B cell (primary cell): ENCODE data around the gene MTMR6. TPM values are rescaled to one million over a fixed set of nuclear protein-coding genes. Genes with fewer than 3 reads are reported as not detected.

Experiments
- ATAC-seq: fragments of 200-7000 bp; cut with Tn5 transposase; one replicate; pipeline ENCODE4 v1.10.0; 2021; ENCODE audit warnings: low read depth, mild to moderate bottlenecking, moderate number of reproducible peaks, moderate library complexity
- CTCF ChIA-PET: fragments of 350-600 bp; sonication (Branson Sonifier 250); formaldehyde crosslinking; loops from one replicate; lab custom pipeline; 2021; ENCODE audit warnings: antibody characterized with exemption, inconsistent platforms; lab: Charles Lee
- POLR2A ChIA-PET: fragments of 350-600 bp; sonication (Branson Sonifier 250); formaldehyde crosslinking; loops from one replicate; lab custom pipeline; 2021; ENCODE audit warnings: antibody characterized with exemption; lab: Charles Lee
- DNase-seq: peaks from one replicate; pipeline ENCODE4 v3.0.0; 2013
- H2AFZ ChIP-seq: 2 replicates; pipeline ENCODE4 v1.6.1; 2012; ENCODE audit warnings: mild to moderate bottlenecking, low read depth, low read length; ENCODE audit not compliant: insufficient read depth, poor library complexity, severe bottlenecking
- H3K27ac ChIP-seq, 2 donors: 1 replicate in 1 of 2; 2 replicates in 1 of 2; pipeline ENCODE4 v1.5.1; 2012 to 2013; ENCODE audit warnings: low read length in 2 of 2, mild to moderate bottlenecking in 2 of 2, moderate library complexity in 1 of 2
- H3K27me3 ChIP-seq, 4 experiments: fragments of 200-600 bp in 1 of 4; sonication (generic) in 1 of 4; replicated peaks in 1 of 4; 1 replicate in 2 of 4; 2 replicates in 2 of 4; pipeline versions ENCODE4 v1.6.1 to v1.7.0; 2013 to 2016; ENCODE audit warnings: low read length in 3 of 4, mild to moderate bottlenecking in 2 of 4, mixed read lengths in 1 of 4, moderate library complexity in 1 of 4; ENCODE audit not compliant: insufficient read depth in 4 of 4, control insufficient read depth in 3 of 4; ENCODE audit errors: control extremely low read depth in 1 of 4
- H3K36me3 ChIP-seq, 2 experiments: replicated peaks in 1 of 2; 1 replicate in 1 of 2; 2 replicates in 1 of 2; pipeline versions ENCODE4 v1.6.1 to v1.7.1; 2013; ENCODE audit warnings: low read length in 1 of 2; ENCODE audit not compliant: insufficient read depth in 2 of 2, control insufficient read depth in 1 of 2; ENCODE audit errors: control extremely low read depth in 1 of 2, extremely low read depth in 1 of 2
- H3K4me1 ChIP-seq, 2 donors: fragments of 200-600 bp in 1 of 2; sonication (generic) in 1 of 2; 1 replicate in 1 of 2; 2 replicates in 1 of 2; pipeline versions ENCODE4 v1.5.1 to v1.6.1; 2013 to 2017; ENCODE audit warnings: low read length in 2 of 2; ENCODE audit not compliant: control insufficient read depth in 2 of 2, insufficient read depth in 2 of 2
- H3K4me2 ChIP-seq: replicated peaks from 2 replicates; pipeline ENCODE3; 2012; ENCODE audit warnings: mild to moderate bottlenecking, low read depth, low read length; ENCODE audit not compliant: poor library complexity, severe bottlenecking
- H3K4me3 ChIP-seq, 5 experiments: fragments of 200-600 bp in 1 of 5; sonication (generic) in 1 of 5; 1 replicate in 3 of 5; 2 replicates in 2 of 5; pipeline versions ENCODE4 v1.5.1 to v1.7.0; 2011 to 2016; ENCODE audit warnings: low read length in 4 of 5, mild to moderate bottlenecking in 4 of 5, low read depth in 2 of 5, control low read depth in 1 of 5, moderate library complexity in 1 of 5; ENCODE audit not compliant: insufficient read depth in 1 of 5; ENCODE audit errors: control extremely low read depth in 1 of 5, extremely low read depth in 1 of 5
- H3K79me2 ChIP-seq: fragments of 200-600 bp; sonication (generic); one replicate; pipeline ENCODE4 v1.6.0; 2016; ENCODE audit warnings: low read length; ENCODE audit not compliant: control insufficient read depth, insufficient read depth
- H3K9ac ChIP-seq: fragments of 200-600 bp; sonication (generic); 2 replicates; pipeline ENCODE4 v1.6.1; 2017; ENCODE audit warnings: mild to moderate bottlenecking, low read length, moderate library complexity
- H3K9me3 ChIP-seq, 3 donors: one replicate each; pipeline versions ENCODE4 v1.6.1 to v1.7.1; 2013; ENCODE audit warnings: low read length in 2 of 3; ENCODE audit not compliant: control insufficient read depth in 2 of 3, insufficient read depth in 1 of 3; ENCODE audit errors: control extremely low read depth in 1 of 3
- H4K20me1 ChIP-seq: 2 replicates; pipeline ENCODE4 v1.6.0; 2012; ENCODE audit warnings: mild to moderate bottlenecking, low read length; ENCODE audit not compliant: insufficient read depth, control insufficient read depth, poor library complexity, severe bottlenecking
- H3K27ac Mint-ChIP-seq: one replicate; pipeline ENCODE4 v1.8.0; 2021; ENCODE audit warnings: mixed read lengths
- H3K27me3 Mint-ChIP-seq: one replicate; pipeline ENCODE4 v1.8.0; 2021; ENCODE audit warnings: mixed read lengths
- H3K4me1 Mint-ChIP-seq: one replicate; pipeline ENCODE4 v1.8.0; 2021; ENCODE audit warnings: mixed read lengths
- H3K4me3 Mint-ChIP-seq: one replicate; pipeline ENCODE4 v1.8.0; 2021; ENCODE audit warnings: mixed read lengths
- H3K9me3 Mint-ChIP-seq: one replicate; pipeline ENCODE4 v1.8.0; 2022; ENCODE audit warnings: mixed read lengths; ENCODE audit not compliant: insufficient read depth
- EZH2 ChIP-seq: IDR thresholded peaks from 2 replicates; pipeline ENCODE4 v1.6.1; 2012; ENCODE audit warnings: borderline replicate concordance, low read depth, mild to moderate bottlenecking, moderate library complexity, low read length; ENCODE audit not compliant: insufficient read depth, poor library complexity, severe bottlenecking
- WGBS: methylation state at CpG from one replicate; pipeline ENCODE4 v1.1.5; 2013; ENCODE audit warnings: missing lambda C conversion rate; ENCODE audit not compliant: insufficient coverage; 5-methylcytosine and 5-hydroxymethylcytosine counted together
- intact Hi-C: fragments of 100-400 bp; cut with micrococcal nuclease; formaldehyde crosslinking; loops from one replicate; pipeline ENCODE4 v1.10.0; 2022
- polyA plus RNA-seq: library from polyadenylated mRNA; depleted of rRNA; stranded (reverse); fragments of >200 nt; gene quantifications from 2 replicates; pipeline ENCODE4 v1.2.3, GENCODE V29; 2012
- total RNA-seq, 2 donors: library from RNA; stranded (reverse); fragments of 120-200 nt in 1 of 2; gene quantifications; 1 replicate in 1 of 2; 2 replicates in 1 of 2; pipeline versions ENCODE4 v1.2.3 to v1.2.4, GENCODE V29; 2013 to 2022
- TF ChIP-seq, protein P1 (sequence below): fragments of 200-600 bp; IDR thresholded peaks from one replicate; pipeline ENCODE4 v1.8.0; 2022; ENCODE audit warnings: antibody characterized with exemption, mild to moderate bottlenecking

The MTMR6 gene
- total and polyA plus RNA-seq, 2 donors (not counting 1 experiment from before 2014, with no cell fraction given): 3.7 to 21.4 TPM

DNA sequence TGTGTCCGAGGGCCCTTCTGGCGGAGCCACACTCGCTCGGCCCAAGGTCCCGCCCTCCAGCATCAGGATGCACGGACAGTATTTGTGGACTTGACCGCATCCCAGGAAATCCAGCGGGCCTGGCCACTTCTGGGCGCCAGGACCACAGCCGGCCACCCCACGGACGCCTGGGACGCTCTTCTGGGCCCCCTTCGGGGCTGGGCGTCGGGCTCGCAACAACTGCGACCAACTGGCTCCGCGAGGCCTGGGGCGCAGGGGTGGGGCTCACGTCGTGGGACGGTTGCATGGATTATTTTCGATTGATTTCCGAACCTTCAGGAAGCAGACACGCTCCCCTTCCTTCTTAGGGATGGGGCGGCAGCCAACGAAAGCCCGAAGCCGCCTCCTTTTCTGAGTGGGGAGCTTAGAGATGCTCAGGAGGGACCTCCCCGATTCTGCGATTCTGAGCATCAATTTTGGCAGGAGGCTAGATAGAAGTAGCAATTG lies 13.6 kb upstream of the MTMR6 start:
- Mint-ChIP-seq H3K9me3 (no peaks in the 10 kb centered on the region), H3K27me3 (peaks cover 22% of the 10 kb centered on the region), H3K4me1 (peaks cover 33% of the 10 kb centered on the region), H3K4me3 (peak overlapping the region; percentile 87), H3K27ac (peak overlapping the region; percentile 95)
- ChIA-PET POLR2A (no interaction called here), CTCF (interaction anchor here (0.9 to 1.7 kb wide), 2 partner anchors 13 to 14 kb away, joined by 3 to 5 read pairs; no protein-coding TSS in a partner anchor)
- Histone ChIP-seq H3K79me2 (peaks cover 53% of the 10 kb centered on the region), H2AFZ (peak overlapping the region; percentile 87), H3K36me3 (peaks cover 0 to 9% of the 10 kb centered on the region in 2 experiments), H3K4me1 (peaks cover 13 to 17% of the 10 kb centered on the region in 2 donors), H3K9me3 (peaks cover 0 to 6% (median 0%) of the 10 kb centered on the region in 3 donors), H3K4me2 (peak overlapping the region; percentile 71), H3K9ac (peak overlapping the region; percentile 86), H3K4me3 (peak overlapping the region; percentile 69 to 94 (median 86)), H3K27me3 (peaks cover 0 to 25% (median 20%) of the 10 kb centered on the region in 4 experiments), H3K27ac (peak overlapping the region; percentile 90 to 97), H4K20me1 (peaks cover 10% of the 10 kb centered on the region)
- WGBS: 34% methylated on average over 29 of the region's 33 CpGs
- DNase-seq: no peak
- ATAC-seq: peak; percentile 19
- no peak for TF ChIP-seq EZH2
- TF ChIP-seq, protein P1, sequence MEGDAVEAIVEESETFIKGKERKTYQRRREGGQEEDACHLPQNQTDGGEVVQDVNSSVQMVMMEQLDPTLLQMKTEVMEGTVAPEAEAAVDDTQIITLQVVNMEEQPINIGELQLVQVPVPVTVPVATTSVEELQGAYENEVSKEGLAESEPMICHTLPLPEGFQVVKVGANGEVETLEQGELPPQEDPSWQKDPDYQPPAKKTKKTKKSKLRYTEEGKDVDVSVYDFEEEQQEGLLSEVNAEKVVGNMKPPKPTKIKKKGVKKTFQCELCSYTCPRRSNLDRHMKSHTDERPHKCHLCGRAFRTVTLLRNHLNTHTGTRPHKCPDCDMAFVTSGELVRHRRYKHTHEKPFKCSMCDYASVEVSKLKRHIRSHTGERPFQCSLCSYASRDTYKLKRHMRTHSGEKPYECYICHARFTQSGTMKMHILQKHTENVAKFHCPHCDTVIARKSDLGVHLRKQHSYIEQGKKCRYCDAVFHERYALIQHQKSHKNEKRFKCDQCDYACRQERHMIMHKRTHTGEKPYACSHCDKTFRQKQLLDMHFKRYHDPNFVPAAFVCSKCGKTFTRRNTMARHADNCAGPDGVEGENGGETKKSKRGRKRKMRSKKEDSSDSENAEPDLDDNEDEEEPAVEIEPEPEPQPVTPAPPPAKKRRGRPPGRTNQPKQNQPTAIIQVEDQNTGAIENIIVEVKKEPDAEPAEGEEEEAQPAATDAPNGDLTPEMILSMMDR: no peak
- intact Hi-C loops: loop anchor here (1.0 to 5.0 kb wide), 6 partner anchors 14 to 1951 kb away; partner anchors contain the start of genes MTMR6 and RPL21

DNA sequence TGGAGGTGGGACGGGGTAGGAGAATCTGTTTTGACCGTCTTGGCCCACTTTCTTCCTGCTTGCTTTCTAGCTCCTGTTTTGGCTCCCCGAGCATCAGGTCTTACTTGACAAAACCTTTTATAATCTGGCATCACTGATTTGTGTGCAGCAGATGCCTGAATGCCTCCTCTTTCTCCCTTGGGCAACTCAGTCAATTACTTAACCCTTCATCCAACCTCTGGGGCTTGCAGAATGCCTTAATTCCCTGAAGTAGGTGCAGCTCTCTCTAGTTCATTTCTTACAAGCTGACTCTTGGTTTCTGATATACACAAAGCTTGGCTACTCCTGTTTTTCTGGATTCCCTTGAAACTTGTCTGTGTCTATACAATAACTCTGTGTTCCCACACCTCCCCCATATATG lies 8.4 kb upstream of the MTMR6 start:
- Histone ChIP-seq H3K36me3 (no peaks in the 10 kb centered on the region), H3K79me2 (peaks cover 7% of the 10 kb centered on the region), H2AFZ (no peak overlapping the region), H3K27me3 (peaks cover 0 to 32% (median 28%) of the 10 kb centered on the region in 4 experiments), H3K9me3 (peaks cover 0 to 2% (median 0%) of the 10 kb centered on the region in 3 donors), H3K4me3 (no peak overlapping the region), H3K9ac (no peak overlapping the region), H3K4me2 (no peak overlapping the region), H4K20me1 (no peaks in the 10 kb centered on the region), H3K4me1 (peaks cover 2 to 3% of the 10 kb centered on the region in 2 donors), H3K27ac (no peak overlapping the region)
- no peak for ATAC-seq
- no peak for TF ChIP-seq EZH2
- TF ChIP-seq, protein P1: no peak
- Mint-ChIP-seq H3K4me3 (no peak overlapping the region), H3K4me1 (peaks cover 5% of the 10 kb centered on the region), H3K27me3 (peaks cover 47% of the 10 kb centered on the region), H3K9me3 (no peaks in the 10 kb centered on the region), H3K27ac (no peak overlapping the region)
- POLR2A ChIA-PET: no interaction called here
- CTCF ChIA-PET: interaction anchor here (2.4 kb wide), 1 partner anchor 62 kb away, joined by 5 read pairs; no protein-coding TSS in a partner anchor
- DNase-seq: no peak
- WGBS: 90% methylated on average over 1 of the region's 3 CpGs
- intact Hi-C loops: no loop called here
